ENCODE results near the gene PSIP1.

DNA sequence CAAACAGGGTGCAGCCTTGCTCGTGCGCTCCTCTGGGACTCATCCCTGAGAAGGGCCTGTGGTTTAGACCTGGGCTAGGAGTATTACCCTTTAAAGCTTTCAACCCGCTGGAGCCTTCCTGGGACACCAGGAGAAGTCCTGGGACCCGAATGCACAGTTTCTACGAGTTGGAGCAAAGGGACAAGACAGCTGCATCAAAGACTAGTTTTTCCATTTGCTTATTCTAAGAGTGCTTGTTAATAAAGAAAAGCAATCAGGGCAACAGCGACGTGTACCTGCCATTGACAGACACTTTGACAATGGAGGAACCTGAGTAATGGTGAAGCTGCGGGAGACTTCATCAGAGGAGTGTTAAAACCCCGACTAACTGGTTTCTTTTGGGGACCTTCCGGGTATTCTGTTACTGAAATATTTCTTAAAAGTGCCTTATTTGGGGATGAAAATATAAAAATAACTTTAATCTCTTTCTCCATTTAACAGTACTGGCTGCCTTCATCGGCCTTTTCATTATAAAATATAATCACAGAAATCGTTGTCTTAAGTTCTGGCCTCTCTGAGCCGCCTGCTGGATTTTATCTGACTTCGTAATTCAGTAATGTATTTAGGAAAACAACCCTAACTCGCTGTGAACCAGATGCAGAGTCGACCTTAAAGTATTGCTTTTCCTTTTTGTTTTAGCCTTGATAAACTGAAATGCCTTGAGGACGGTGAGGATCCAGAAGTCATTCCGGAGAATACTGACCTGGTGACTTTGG is 87.4 kb downstream of the PSIP1 start:
- TF ChIP-seq CTCF (tag by site-specific recombination; IDR thresholded peaks at IDR 0.05) (no peak), MEIS1 (CRISPR knock-in tag; IDR thresholded peaks at IDR 0.05; ENCODE audit: borderline replicate concordance) (no peak), REST (tag by site-specific recombination; IDR thresholded peaks at IDR 0.05) (no peak), ZNF529 (tag by site-specific recombination; IDR thresholded peaks at IDR 0.05; ENCODE audit: insufficient replicate concordance) (no peak), ZNF518A (tag by site-specific recombination; conservative IDR thresholded peaks at IDR 0.05; ENCODE audit: low read depth) (no peak), SP2 (tag by site-specific recombination; IDR thresholded peaks at IDR 0.05) (no peak), ZNF768 (tag by site-specific recombination; IDR thresholded peaks at IDR 0.05) (no peak), ZBTB7A (tag by site-specific recombination; IDR thresholded peaks at IDR 0.05; ENCODE audit: low read depth) (no peak), ATF2 (tag by site-specific recombination; IDR thresholded peaks at IDR 0.05; ENCODE audit: low read depth) (no peak), ZNF148 (tag by site-specific recombination; IDR thresholded peaks at IDR 0.05; ENCODE audit: borderline replicate concordance) (no peak)
- TF ChIP-seq, protein P1, sequence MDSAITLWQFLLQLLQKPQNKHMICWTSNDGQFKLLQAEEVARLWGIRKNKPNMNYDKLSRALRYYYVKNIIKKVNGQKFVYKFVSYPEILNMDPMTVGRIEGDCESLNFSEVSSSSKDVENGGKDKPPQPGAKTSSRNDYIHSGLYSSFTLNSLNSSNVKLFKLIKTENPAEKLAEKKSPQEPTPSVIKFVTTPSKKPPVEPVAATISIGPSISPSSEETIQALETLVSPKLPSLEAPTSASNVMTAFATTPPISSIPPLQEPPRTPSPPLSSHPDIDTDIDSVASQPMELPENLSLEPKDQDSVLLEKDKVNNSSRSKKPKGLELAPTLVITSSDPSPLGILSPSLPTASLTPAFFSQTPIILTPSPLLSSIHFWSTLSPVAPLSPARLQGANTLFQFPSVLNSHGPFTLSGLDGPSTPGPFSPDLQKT (IDR thresholded peaks at IDR 0.05; ENCODE audit: borderline replicate concordance, low read depth, low read length) = no peak
- TF ChIP-seq, protein P2, sequence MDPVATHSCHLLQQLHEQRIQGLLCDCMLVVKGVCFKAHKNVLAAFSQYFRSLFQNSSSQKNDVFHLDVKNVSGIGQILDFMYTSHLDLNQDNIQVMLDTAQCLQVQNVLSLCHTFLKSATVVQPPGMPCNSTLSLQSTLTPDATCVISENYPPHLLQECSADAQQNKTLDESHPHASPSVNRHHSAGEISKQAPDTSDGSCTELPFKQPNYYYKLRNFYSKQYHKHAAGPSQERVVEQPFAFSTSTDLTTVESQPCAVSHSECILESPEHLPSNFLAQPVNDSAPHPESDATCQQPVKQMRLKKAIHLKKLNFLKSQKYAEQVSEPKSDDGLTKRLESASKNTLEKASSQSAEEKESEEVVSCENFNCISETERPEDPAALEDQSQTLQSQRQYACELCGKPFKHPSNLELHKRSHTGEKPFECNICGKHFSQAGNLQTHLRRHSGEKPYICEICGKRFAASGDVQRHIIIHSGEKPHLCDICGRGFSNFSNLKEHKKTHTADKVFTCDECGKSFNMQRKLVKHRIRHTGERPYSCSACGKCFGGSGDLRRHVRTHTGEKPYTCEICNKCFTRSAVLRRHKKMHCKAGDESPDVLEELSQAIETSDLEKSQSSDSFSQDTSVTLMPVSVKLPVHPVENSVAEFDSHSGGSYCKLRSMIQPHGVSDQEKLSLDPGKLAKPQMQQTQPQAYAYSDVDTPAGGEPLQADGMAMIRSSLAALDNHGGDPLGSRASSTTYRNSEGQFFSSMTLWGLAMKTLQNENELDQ (tag by site-specific recombination; IDR thresholded peaks at IDR 0.05; ENCODE audit: low read depth) = no peak
- TF ChIP-seq, protein P3, sequence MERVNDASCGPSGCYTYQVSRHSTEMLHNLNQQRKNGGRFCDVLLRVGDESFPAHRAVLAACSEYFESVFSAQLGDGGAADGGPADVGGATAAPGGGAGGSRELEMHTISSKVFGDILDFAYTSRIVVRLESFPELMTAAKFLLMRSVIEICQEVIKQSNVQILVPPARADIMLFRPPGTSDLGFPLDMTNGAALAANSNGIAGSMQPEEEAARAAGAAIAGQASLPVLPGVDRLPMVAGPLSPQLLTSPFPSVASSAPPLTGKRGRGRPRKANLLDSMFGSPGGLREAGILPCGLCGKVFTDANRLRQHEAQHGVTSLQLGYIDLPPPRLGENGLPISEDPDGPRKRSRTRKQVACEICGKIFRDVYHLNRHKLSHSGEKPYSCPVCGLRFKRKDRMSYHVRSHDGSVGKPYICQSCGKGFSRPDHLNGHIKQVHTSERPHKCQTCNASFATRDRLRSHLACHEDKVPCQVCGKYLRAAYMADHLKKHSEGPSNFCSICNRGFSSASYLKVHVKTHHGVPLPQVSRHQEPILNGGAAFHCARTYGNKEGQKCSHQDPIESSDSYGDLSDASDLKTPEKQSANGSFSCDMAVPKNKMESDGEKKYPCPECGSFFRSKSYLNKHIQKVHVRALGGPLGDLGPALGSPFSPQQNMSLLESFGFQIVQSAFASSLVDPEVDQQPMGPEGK (tag by site-specific recombination; IDR thresholded peaks at IDR 0.05) = no peak
